HG03045 (cell line): ENCODE measurements around the gene ACTG1.

Source experiments
- ATAC-seq: cut with Tn5 transposase; IDR thresholded peaks from one replicate; pipeline ENCODE4 v1.9.1; 2021; ENCODE audit warnings: mild to moderate bottlenecking, moderate library complexity; ENCODE audit not compliant: unreplicated experiment

The ACTG1 gene

GRCh38 chr17:81512562-81513371 is at the start of gene ACTG1:
Gene ACTG1, minus strand, starts transcription at chr17:81512799. Its CDS starts 445 bp downstream, at chr17:81512354.
- ATAC-seq: peak; percentile 39

- no peak for ATAC-seq
Observed at GRCh38 chr17:81561494-81561885, 48.9 kb upstream of the ACTG1 start.

- no peak for ATAC-seq
Observed at GRCh38 chr17:81558941-81559806, 46.6 kb upstream of the ACTG1 start.

GRCh38 chr17:81558115-81558468 is 45.5 kb upstream of the ACTG1 start:
- ATAC-seq: no peak

- no peak for ATAC-seq
Observed at GRCh38 chr17:81557276-81558114, 44.9 kb upstream of the ACTG1 start.

- ATAC-seq: no peak
Observed at GRCh38 chr17:81556863-81557262, 44.3 kb upstream of the ACTG1 start.

- ATAC-seq: no peak
Observed at GRCh38 chr17:81556175-81556691, 43.6 kb upstream of the ACTG1 start.

- no peak for ATAC-seq
Observed at GRCh38 chr17:81553616-81554181, 41.1 kb upstream of the ACTG1 start.

- ATAC-seq: peak; percentile 34
Observed at GRCh38 chr17:81553018-81553615, 40.5 kb upstream of the ACTG1 start.

GRCh38 chr17:81552244-81553017 is 39.8 kb upstream of the ACTG1 start, which contains the start of gene FAAP100:
Gene FAAP100, minus strand, starts transcription at chr17:81552353. Its CDS starts 23 bp downstream, at chr17:81552330.
- peak; percentile 42 for ATAC-seq

- ATAC-seq: no peak
Observed at GRCh38 chr17:81551458-81552243, 39.1 kb upstream of the ACTG1 start.

GRCh38 chr17:81550830-81551457 is 38.3 kb upstream of the ACTG1 start:
- no peak for ATAC-seq

GRCh38 chr17:81550285-81550684 is 37.7 kb upstream of the ACTG1 start:
- no peak for ATAC-seq

- ATAC-seq: no peak
Observed at GRCh38 chr17:81549826-81550225, 37.2 kb upstream of the ACTG1 start.

- no peak for ATAC-seq
Observed at GRCh38 chr17:81549031-81549557, 36.5 kb upstream of the ACTG1 start.

GRCh38 chr17:81547614-81547982 is 35.0 kb upstream of the ACTG1 start:
- ATAC-seq: no peak

GRCh38 chr17:81546906-81547613 is 34.5 kb upstream of the ACTG1 start:
- no peak for ATAC-seq
